Gastroesophageal sphincter (tissue), 3 donors: ENCODE data around the gene CRABP2.
A peak's percentile ranks its signal among the peaks of the same experiment; 100 is the strongest.

Experiments used
- CTCF ChIP-seq, 4 experiments: fragments of 200-600 bp in 2 of 4; fragments of 450-650 bp in 2 of 4; sonication (generic) in 1 of 4; IDR thresholded peaks; one replicate each; pipeline ENCODE4 v1.5.1; 2017 to 2019; ENCODE audit warnings: antibody characterized with exemption in 4 of 4, mild to moderate bottlenecking in 2 of 4, moderate library complexity in 2 of 4
- POLR2AphosphoS5 ChIP-seq: sonication (generic); formaldehyde crosslinking; IDR thresholded peaks from one replicate; pipeline ENCODE4 v1.6.1; 2017; ENCODE audit warnings: antibody characterized with exemption

GRCh38 chr1:156751757-156752481 is 46.5 kb upstream of the CRABP2 start:
- peak in 2 of 4 experiments; percentile 32 to 42 for TF ChIP-seq CTCF (IDR thresholded peaks at IDR 0.05)
- peak; percentile 78 for TF ChIP-seq POLR2AphosphoS5
